H1 (cell line): ENCODE data around the gene DCDC1. TPM values are rescaled to one million over a fixed set of nuclear protein-coding genes. Genes with fewer than 3 reads are reported as not detected.

Source experiments
- CTCF ChIA-PET: fragments of 300-600 bp; sonication (Branson Sonifier 250); formaldehyde crosslinking; loops from one replicate; lab custom pipeline; 2021; ENCODE audit not compliant: partially characterized antibody; lab: Charles Lee
- POLR2A ChIA-PET: fragments of 300-600 bp; sonication (Branson Sonifier 250); formaldehyde crosslinking; loops from one replicate; lab custom pipeline; 2021; ENCODE audit warnings: inconsistent platforms; ENCODE audit not compliant: partially characterized antibody; lab: Charles Lee
- DNase-seq, 2 experiments: peaks; one replicate each; pipeline versions ENCODE4 v3.0.0 to v3.0.0-alpha.2; 2010 to 2022; ENCODE audit warnings: low spot score in 2 of 2, low read depth in 1 of 2, mixed read lengths in 1 of 2
- FAIRE-seq: peaks from 2 replicates; lab custom pipeline; 2011; peaks lifted over from hg19 to GRCh38; lab: Jason Lieb, UNC
- H2AFZ ChIP-seq: 2 replicates; pipeline ENCODE4 v1.8.1; 2012; ENCODE audit warnings: low read length, inconsistent platforms
- H2AK5ac ChIP-seq: 2 replicates; pipeline ENCODE4 v1.6.1; 2013; ENCODE audit warnings: low read depth, low read length
- H2BK120ac ChIP-seq: replicated peaks from 2 replicates; pipeline ENCODE3; 2013; ENCODE audit warnings: low read depth, low read length, inconsistent platforms
- H2BK12ac ChIP-seq: 2 replicates; pipeline ENCODE4 v1.6.1; 2013; ENCODE audit warnings: low read depth, low read length
- H2BK15ac ChIP-seq: 2 replicates; pipeline ENCODE4 v1.6.1; 2013; ENCODE audit warnings: low read length
- H2BK20ac ChIP-seq: 2 replicates; pipeline ENCODE4 v1.6.1; 2013; ENCODE audit warnings: low read length
- H2BK5ac ChIP-seq: 2 replicates; pipeline ENCODE4 v1.6.1; 2013; ENCODE audit warnings: low read depth, low read length
- H3K14ac ChIP-seq: 2 replicates; pipeline ENCODE4 v1.6.1; 2013; ENCODE audit warnings: inconsistent platforms; ENCODE audit not compliant: insufficient read length
- H3K18ac ChIP-seq: 2 replicates; pipeline ENCODE4 v1.6.1; 2013; ENCODE audit warnings: low read length; ENCODE audit errors: extremely low read depth
- H3K23ac ChIP-seq: 2 replicates; pipeline ENCODE4 v1.6.1; 2013; ENCODE audit warnings: inconsistent platforms; ENCODE audit not compliant: insufficient read length
- H3K23me2 ChIP-seq: 2 replicates; pipeline ENCODE4 v1.6.1; 2013; ENCODE audit warnings: low read depth, low read length
- H3K27ac ChIP-seq: 2 replicates; pipeline ENCODE4 v1.6.1; 2011; ENCODE audit warnings: low read depth, low read length, inconsistent platforms
- H3K27me3 ChIP-seq, 4 experiments: replicated peaks in 1 of 4; 1 replicate in 1 of 4; 2 replicates in 3 of 4; pipeline versions ENCODE4 v1.6.1 to v1.8.1; 2011 to 2013; ENCODE audit warnings: low read length in 3 of 4, mild to moderate bottlenecking in 3 of 4, inconsistent platforms in 2 of 4, mixed read lengths in 2 of 4, moderate library complexity in 1 of 4; ENCODE audit not compliant: control insufficient read depth in 3 of 4, insufficient read depth in 3 of 4; ENCODE audit errors: extremely low read depth in 1 of 4
- H3K36me3 ChIP-seq, 4 experiments: 2 replicates each; pipeline versions ENCODE4 v1.6.1 to v1.8.1; 2011 to 2013; ENCODE audit warnings: mild to moderate bottlenecking in 4 of 4, low read length in 3 of 4, moderate library complexity in 2 of 4, control low read depth in 1 of 4, inconsistent platforms in 1 of 4; ENCODE audit not compliant: insufficient read depth in 4 of 4, control insufficient read depth in 2 of 4
- H3K4ac ChIP-seq: replicated peaks from 2 replicates; pipeline ENCODE3; 2013; ENCODE audit warnings: low read length, low read depth, mixed read lengths, inconsistent platforms; ENCODE audit not compliant: insufficient read length
- H3K4me1 ChIP-seq, 4 experiments: replicated peaks in 1 of 4; 1 replicate in 1 of 4; 2 replicates in 3 of 4; pipeline versions ENCODE4 v1.6.1 to v1.8.1; 2011 to 2013; ENCODE audit warnings: low read length in 3 of 4, inconsistent platforms in 2 of 4, mixed read lengths in 1 of 4; ENCODE audit not compliant: insufficient read depth in 4 of 4, control insufficient read depth in 3 of 4
- H3K4me2 ChIP-seq, 2 experiments: 2 replicates each; pipeline versions ENCODE4 v1.6.1 to v1.8.1; 2011 to 2013; ENCODE audit warnings: low read depth in 2 of 2, low read length in 2 of 2, control low read depth in 1 of 2, inconsistent platforms in 1 of 2, mild to moderate bottlenecking in 1 of 2; ENCODE audit not compliant: insufficient read depth in 1 of 2
- H3K4me3 ChIP-seq, 4 experiments: fragments of 200-600, 300-600 bp in 1 of 4; sonication (generic), shearing (Covaris generic), sonication (Bioruptor Twin) in 1 of 4; 2 replicates each; pipeline versions ENCODE4 v1.5.1 to v1.8.1; 2011 to 2016; ENCODE audit warnings: low read length in 4 of 4, low read depth in 3 of 4, control low read depth in 2 of 4, inconsistent platforms in 2 of 4, mild to moderate bottlenecking in 2 of 4, mixed read lengths in 1 of 4, moderate library complexity in 1 of 4; ENCODE audit not compliant: insufficient read depth in 2 of 4; ENCODE audit errors: extremely low read depth in 1 of 4
- H3K56ac ChIP-seq: replicated peaks from 2 replicates; pipeline ENCODE3; 2013; ENCODE audit warnings: low read depth, mild to moderate bottlenecking, mixed read lengths, low read length, inconsistent platforms; ENCODE audit not compliant: insufficient read length
- H3K79me1 ChIP-seq: 2 replicates; pipeline ENCODE4 v1.6.1; 2013; ENCODE audit warnings: low read depth, low read length, control low read depth
- H3K79me2 ChIP-seq, 2 experiments: 2 replicates each; pipeline versions ENCODE4 v1.6.1 to v1.8.1; 2012 to 2013; ENCODE audit warnings: low read length in 2 of 2, mild to moderate bottlenecking in 2 of 2, inconsistent platforms in 1 of 2; ENCODE audit not compliant: insufficient read depth in 2 of 2, control insufficient read depth in 1 of 2
- H3K9ac ChIP-seq, 4 experiments: replicated peaks in 1 of 4; 1 replicate in 1 of 4; 2 replicates in 3 of 4; pipeline versions ENCODE4 v1.6.1 to v1.8.1; 2011 to 2013; ENCODE audit warnings: low read depth in 3 of 4, low read length in 3 of 4, control low read depth in 2 of 4, mild to moderate bottlenecking in 2 of 4, moderate library complexity in 2 of 4, inconsistent platforms in 1 of 4; ENCODE audit errors: extremely low read depth in 1 of 4
- H3K9me3 ChIP-seq, 2 experiments: 2 replicates each; pipeline versions ENCODE4 v1.6.1 to v1.8.1; 2012 to 2013; ENCODE audit warnings: mild to moderate bottlenecking in 2 of 2, moderate library complexity in 2 of 2, control low read depth in 1 of 2, inconsistent platforms in 1 of 2, low read depth in 1 of 2, low read length in 1 of 2, mixed read lengths in 1 of 2; ENCODE audit not compliant: insufficient read depth in 2 of 2
- H4K20me1 ChIP-seq, 2 experiments: replicated peaks in 1 of 2; 2 replicates each; pipeline versions ENCODE3 to v1.8.1; 2011 to 2013; ENCODE audit warnings: inconsistent platforms in 2 of 2, low read length in 2 of 2, mild to moderate bottlenecking in 1 of 2; ENCODE audit not compliant: insufficient read depth in 2 of 2, control insufficient read depth in 1 of 2
- H4K5ac ChIP-seq: 2 replicates; pipeline ENCODE4 v1.6.1; 2013; ENCODE audit warnings: low read length, low read depth, mixed read lengths, inconsistent platforms; ENCODE audit not compliant: insufficient read length
- H4K8ac ChIP-seq: 2 replicates; pipeline ENCODE4 v1.8.0; 2013; ENCODE audit warnings: mild to moderate bottlenecking, moderate library complexity, low read length, inconsistent platforms; ENCODE audit not compliant: insufficient read depth; ENCODE audit errors: extremely low read depth
- H4K91ac ChIP-seq: replicated peaks from 2 replicates; pipeline ENCODE3; 2013; ENCODE audit warnings: low read length, mixed read lengths, inconsistent platforms; ENCODE audit not compliant: insufficient read length
- CHD2 ChIP-seq: IDR thresholded peaks from 2 replicates; pipeline ENCODE4 v1.6.1; 2012; ENCODE audit warnings: low read length, improper control_type of control experiment
- WGBS, 2 experiments: shearing (Covaris generic) in 1 of 2; methylation state at CpG; one replicate each; pipeline versions ENCODE4 v1.1.6 to v1.1.7; 2013 to 2015; ENCODE audit warnings: low lambda C conversion rate in 2 of 2, mixed read lengths in 2 of 2, inconsistent platforms in 1 of 2, low coverage in 1 of 2, missing lambda C conversion rate in 1 of 2; ENCODE audit not compliant: insufficient replicate concordance in 2 of 2, insufficient coverage in 1 of 2, insufficient read length in 1 of 2; ENCODE audit errors: extremely low coverage in 1 of 2, missing lambda C conversion rate in 1 of 2; 5-methylcytosine and 5-hydroxymethylcytosine counted together
- polyA plus RNA-seq, 7 experiments: library from polyadenylated mRNA; depleted of rRNA in 3 of 7; stranded (reverse) in 5 of 7; unstranded in 2 of 7; fragments of >200 nt in 5 of 7; fragments of 200-250 nt in 2 of 7; gene quantifications; 1 replicate in 5 of 7; 2 replicates in 1 of 7; 4 replicates in 1 of 7; pipeline versions ENCODE4 v1.2.1 to v1.2.3, GENCODE V29; 2011 to 2013; ENCODE audit warnings: missing spikeins in 2 of 7, mixed read lengths in 2 of 7
- total RNA-seq: library from RNA; stranded (reverse); fragmentation: NEBNext Ultra II Directional; extraction: Animal tissue kit (Norgen Biotek cat#: 25700); gene quantifications from 2 replicates; pipeline ENCODE4 v1.2.1, GENCODE V29; 2021

Gene DCDC1
- total and polyA plus RNA-seq, 2 of the 8 experiments (the other 6 are each of a cell fraction or from before 2014, with no cell fraction given) = 0.15 to 0.56 TPM

DNA sequence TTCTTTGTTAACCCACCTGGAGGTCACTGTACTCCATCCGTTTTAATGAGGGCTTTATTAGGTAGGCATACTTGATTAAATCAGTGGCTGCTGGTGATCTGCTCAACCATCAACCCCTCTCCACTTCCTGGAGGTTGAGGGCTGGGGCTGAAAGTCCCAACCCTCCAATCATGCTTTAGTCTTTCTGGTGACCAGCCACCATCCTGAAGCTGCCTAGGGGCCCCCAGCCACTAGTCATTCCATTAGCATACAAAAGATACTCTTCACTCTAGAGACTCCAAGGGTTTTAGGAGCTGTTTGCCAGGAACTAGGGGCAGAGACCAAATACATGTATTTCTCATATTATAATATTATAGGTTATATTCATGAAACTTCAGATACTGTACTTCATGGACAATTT is 13.6 kb upstream of the DCDC1 start:
- no peak overlapping the region for H2BK15ac ChIP-seq
- no peak for TF ChIP-seq CHD2

More for the DNA sequence above, 13.6 kb upstream of the DCDC1 start:
- Histone ChIP-seq H2BK20ac (no peak overlapping the region), H3K4me2 (no peak overlapping the region), H3K36me3 (peaks cover 0 to 13% (median 0%) of the 10 kb centered on the region in 4 experiments; a peak in 1 of 8 replicates), H3K27me3 (no peaks in the 10 kb centered on the region), H3K4ac (no peak overlapping the region), H3K14ac (no peak overlapping the region), H3K18ac (no peak overlapping the region), H3K4me3 (no peak overlapping the region), H3K23ac (no peak overlapping the region), H2BK12ac (no peak overlapping the region), H4K5ac (no peak overlapping the region), H3K79me1 (peaks cover 4% of the 10 kb centered on the region; the same call in 1 of the 2 replicates), H4K20me1 (no peaks in the 10 kb centered on the region), H3K79me2 (peaks cover 0 to 13% of the 10 kb centered on the region in 2 experiments; a peak in 2 of 4 replicates), H4K91ac (no peak overlapping the region), H2BK5ac (no peak overlapping the region), H2AK5ac (no peak overlapping the region), H3K27ac (no peak overlapping the region), H3K9ac (no peak overlapping the region), H2BK120ac (no peak overlapping the region), H3K4me1 (no peaks in the 10 kb centered on the region; a peak in 1 of 7 replicates), H3K23me2 (no peaks in the 10 kb centered on the region), H3K9me3 (no peaks in the 10 kb centered on the region; a peak in 2 of 4 replicates), H4K8ac (no peak overlapping the region), H3K56ac (no peak overlapping the region), H2AFZ (no peak overlapping the region)
- CTCF ChIA-PET = interaction anchor here (1.0 kb wide), 1 partner anchor 276 kb away, joined by 3 read pairs; no protein-coding TSS in a partner anchor
- no peak for FAIRE-seq
- DNase-seq = no peak
- POLR2A ChIA-PET = no interaction called here
- 81% methylated on average over 1 of the region's 1 CpG; no CpG with 5 or more reads in 1 of the 2 experiments for WGBS, 2 experiments
